A673 (cell line): ENCODE data around the gene SDCCAG8.

Experiments
- EZH2 ChIP-seq: fragments of 200-600 bp; sonication (generic); IDR thresholded peaks from 2 replicates; pipeline ENCODE4 v1.6.1; 2017; ENCODE audit warnings: borderline replicate concordance, low read depth, mild to moderate bottlenecking, mixed read lengths, antibody characterized with exemption, low read length; ENCODE audit not compliant: poor library complexity, severe bottlenecking
- TF ChIP-seq, protein P1 (sequence below): fragments of 300-800, 200-600 bp; sonication (generic); conservative IDR thresholded peaks from 2 replicates; pipeline ENCODE4 v1.5.1; 2017; ENCODE audit warnings: low read depth, mild to moderate bottlenecking, antibody characterized with exemption, low read length, moderate library complexity, mixed read lengths

DNA sequence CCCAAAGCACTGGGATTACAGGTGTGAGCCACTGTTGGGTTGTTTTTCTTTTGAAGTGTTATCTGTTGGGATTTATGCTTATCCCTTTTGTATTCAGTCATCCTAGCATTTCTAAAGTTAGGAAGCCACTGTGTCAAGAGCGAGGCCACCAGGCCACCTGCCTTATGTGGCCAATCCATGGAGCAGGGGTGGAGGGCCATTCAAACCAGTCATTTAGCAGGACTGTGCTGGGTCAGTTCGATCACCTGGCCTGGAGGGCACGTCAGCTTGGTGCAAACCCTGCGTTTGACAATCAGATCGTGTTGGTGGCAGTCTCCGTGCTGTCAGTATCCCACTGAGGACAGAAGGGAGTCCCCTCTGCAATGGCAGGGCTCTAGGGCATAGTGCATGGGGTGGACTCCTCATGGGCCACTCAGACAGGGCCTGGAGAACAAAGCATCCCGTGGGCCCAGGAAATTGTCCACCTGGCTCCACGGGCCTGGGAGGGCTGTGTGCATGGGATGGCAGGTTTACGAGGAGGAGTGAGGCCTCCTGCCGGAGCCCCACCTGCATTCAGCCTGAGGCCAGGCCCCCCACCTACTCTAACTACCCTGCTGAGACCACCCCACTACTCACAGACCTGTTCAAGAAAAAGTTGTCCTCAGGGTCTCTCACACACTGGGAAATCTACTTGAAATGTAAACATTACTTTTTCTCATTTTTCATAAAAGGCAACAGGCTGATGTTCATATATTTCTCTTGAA, 242.3 kb downstream of the SDCCAG8 start:
- TF ChIP-seq, protein P1, sequence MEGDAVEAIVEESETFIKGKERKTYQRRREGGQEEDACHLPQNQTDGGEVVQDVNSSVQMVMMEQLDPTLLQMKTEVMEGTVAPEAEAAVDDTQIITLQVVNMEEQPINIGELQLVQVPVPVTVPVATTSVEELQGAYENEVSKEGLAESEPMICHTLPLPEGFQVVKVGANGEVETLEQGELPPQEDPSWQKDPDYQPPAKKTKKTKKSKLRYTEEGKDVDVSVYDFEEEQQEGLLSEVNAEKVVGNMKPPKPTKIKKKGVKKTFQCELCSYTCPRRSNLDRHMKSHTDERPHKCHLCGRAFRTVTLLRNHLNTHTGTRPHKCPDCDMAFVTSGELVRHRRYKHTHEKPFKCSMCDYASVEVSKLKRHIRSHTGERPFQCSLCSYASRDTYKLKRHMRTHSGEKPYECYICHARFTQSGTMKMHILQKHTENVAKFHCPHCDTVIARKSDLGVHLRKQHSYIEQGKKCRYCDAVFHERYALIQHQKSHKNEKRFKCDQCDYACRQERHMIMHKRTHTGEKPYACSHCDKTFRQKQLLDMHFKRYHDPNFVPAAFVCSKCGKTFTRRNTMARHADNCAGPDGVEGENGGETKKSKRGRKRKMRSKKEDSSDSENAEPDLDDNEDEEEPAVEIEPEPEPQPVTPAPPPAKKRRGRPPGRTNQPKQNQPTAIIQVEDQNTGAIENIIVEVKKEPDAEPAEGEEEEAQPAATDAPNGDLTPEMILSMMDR: no peak
- no peak for TF ChIP-seq EZH2
